ENCODE measurements around the gene SLC27A3. TPM values are rescaled to one million over a fixed set of nuclear protein-coding genes. Genes with fewer than 3 reads are reported as not detected.

The SLC27A3 gene
- total RNA-seq, 1 donor from 2014 or later, result 105 TPM

DNA sequence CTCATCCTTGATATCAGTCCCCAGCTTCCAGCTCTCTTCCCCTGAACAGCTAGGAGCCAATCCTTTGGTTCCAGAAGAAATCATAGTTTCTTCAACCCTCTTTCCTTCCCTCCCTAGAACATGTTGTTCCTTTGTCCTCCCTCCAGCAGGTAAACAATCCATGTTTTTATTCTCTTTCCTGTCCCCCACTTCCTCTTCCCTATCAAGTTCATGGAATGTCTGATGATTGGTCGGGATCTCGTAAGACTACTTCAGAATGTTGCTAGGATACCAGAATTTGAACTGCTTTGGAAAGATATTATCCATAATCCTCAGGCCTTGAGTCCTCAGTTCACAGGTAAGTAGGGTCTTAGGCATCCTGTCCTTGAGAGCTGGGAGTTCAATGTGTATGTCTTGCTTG, 23.1 kb upstream of the SLC27A3 start:
- peak overlapping the region; percentile 85 for H3K27ac ChIP-seq
- no peaks in the 10 kb centered on the region for H3K27me3 ChIP-seq
- no peak for TF ChIP-seq CTCF (IDR thresholded peaks at IDR 0.05)
- no peaks in the 10 kb centered on the region for H3K9me3 ChIP-seq
- H3K4me1 ChIP-seq, result peaks cover 39% of the 10 kb centered on the region
- ATAC-seq, result no peak
- H3K36me3 ChIP-seq, result peaks cover 82% of the 10 kb centered on the region
- no peak overlapping the region for H3K4me3 ChIP-seq
- intact Hi-C loops (cut with DNase I), result loop anchor here (10.0 kb wide), 1 partner anchor 237 kb away; no protein-coding TSS in a partner anchor
- DNase-seq, result no peak

DNA sequence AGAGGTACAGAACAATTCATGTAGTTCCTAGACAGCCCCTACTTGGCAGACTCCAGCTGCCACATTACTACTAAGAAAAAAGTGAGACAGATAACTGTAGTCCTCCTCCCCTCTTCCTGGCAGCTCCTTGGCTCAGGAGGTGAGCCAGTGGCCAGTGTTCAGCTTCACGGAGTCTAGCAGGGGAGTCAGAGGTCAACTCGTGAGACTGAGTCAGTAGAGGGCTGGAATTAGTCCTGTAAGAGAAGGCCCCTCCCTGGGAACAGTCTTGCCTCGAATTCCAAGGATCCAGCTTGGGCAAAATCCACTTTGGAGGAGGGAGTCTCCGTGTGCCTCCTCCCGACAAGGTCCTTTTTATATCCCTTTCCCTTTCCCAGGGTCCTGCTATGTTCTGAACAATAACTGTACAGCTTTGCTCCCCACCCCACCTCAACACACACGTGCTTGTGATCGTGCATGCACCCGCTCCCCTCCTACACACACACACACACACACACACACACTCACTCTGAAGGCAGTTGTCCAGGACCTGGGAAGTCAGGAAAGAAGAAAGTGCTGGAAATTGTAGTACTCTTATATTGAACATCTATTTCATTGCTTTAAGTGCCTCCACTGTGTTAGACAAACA, 22.5 kb upstream of the SLC27A3 start:
- Histone ChIP-seq H3K27ac (peak overlapping the region; percentile 85), H3K4me3 (no peak overlapping the region), H3K36me3 (peaks cover 82% of the 10 kb centered on the region), H3K4me1 (peaks cover 39% of the 10 kb centered on the region), H3K9me3 (no peaks in the 10 kb centered on the region), H3K27me3 (no peaks in the 10 kb centered on the region)
- ATAC-seq, result no peak
- no peak for DNase-seq
- intact Hi-C loops (cut with DNase I), result loop anchor here (10.0 kb wide), 1 partner anchor 238 kb away; no protein-coding TSS in a partner anchor
- no peak for TF ChIP-seq CTCF (IDR thresholded peaks at IDR 0.05)

DNA sequence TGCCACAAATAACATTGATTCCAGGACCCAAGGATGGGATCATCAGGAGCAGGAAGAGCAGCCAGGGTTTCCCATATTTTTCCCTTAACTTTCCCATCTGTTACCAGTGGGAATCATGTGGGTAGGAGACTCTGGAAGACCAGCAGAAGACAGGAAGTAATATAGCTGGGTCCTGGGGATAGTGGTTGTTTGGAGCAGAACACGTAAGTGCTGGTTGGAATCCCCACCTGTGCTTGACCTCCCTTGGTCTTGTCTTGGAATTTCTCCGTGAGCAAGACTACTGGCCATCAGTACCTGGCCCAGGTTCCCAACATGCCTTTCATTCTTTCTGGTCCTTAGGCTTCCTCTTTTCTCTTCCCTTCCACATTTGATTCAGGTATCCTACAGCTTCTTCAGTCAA, 20.9 kb upstream of the SLC27A3 start:
- no peak overlapping the region for H3K27ac ChIP-seq

GRCh38 chr1:153760440-153760839, 14.8 kb upstream of the SLC27A3 start:
- intact Hi-C loops (cut with DNase I), result no loop called here
- ATAC-seq (no peak), DNase-seq (no peak)
- Histone ChIP-seq H3K9me3 (no peaks in the 10 kb centered on the region), H3K36me3 (peaks cover 90% of the 10 kb centered on the region), H3K27ac (no peak overlapping the region), H3K4me1 (no peaks in the 10 kb centered on the region), H3K4me3 (no peak overlapping the region), H3K27me3 (no peaks in the 10 kb centered on the region)
- no peak for TF ChIP-seq CTCF (IDR thresholded peaks at IDR 0.05)

More for the DNA sequence above, 20.9 kb upstream of the SLC27A3 start:
- no peaks in the 10 kb centered on the region for H3K9me3 ChIP-seq
- ATAC-seq, result no peak
- H3K4me3 ChIP-seq, result no peak overlapping the region
- peaks cover 32% of the 10 kb centered on the region for H3K4me1 ChIP-seq
- H3K27me3 ChIP-seq, result no peaks in the 10 kb centered on the region
- no peak for DNase-seq
- peaks cover 82% of the 10 kb centered on the region for H3K36me3 ChIP-seq
- no peak for TF ChIP-seq CTCF (IDR thresholded peaks at IDR 0.05)
- intact Hi-C loops (cut with DNase I), result loop anchor here (10.0 kb wide), 1 partner anchor 239 kb away; no protein-coding TSS in a partner anchor

DNA sequence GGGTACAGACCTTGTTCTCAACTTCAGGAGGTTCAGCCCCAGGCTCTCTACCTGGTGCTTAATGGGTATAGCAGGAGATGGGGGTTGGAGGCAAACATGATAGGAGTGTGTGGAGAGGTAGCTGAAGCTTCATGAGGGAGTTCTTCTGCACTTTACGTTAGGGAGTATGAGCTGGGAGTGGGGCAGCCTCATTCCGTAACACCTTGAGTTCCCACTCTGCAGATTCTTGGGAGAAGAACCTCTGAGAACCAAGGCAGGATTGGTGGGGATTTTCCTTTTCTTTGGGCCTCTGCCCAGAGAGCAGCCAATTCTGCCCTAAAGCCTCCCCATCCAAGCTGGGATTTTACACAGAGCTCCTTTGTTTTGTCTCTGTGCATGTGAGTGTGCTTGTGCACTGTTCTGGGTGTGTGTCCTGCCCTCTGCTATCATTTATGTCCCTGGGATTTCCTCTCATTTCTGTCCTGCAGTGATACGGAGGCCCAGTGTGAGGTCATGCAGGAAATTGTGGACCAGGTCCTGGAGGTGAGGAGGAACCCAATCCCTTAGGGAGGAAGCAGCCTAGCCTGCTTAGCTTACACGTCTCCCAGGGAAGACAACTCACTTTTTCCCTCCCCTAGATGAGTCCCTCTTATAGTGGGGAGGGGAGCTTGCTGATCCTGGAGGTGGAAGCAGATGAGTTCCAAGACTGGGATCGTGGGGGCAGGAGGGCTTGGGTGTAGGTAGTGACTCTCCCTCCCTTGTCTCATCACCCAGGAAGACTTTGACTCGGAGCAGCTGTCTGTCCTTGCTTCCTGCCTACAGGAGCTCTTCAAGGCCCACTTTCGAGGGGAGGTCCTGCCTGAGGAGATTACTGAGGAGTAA, 11.6 kb upstream of the SLC27A3 start:
- Histone ChIP-seq H3K9me3 (no peaks in the 10 kb centered on the region), H3K4me3 (no peak overlapping the region), H3K27me3 (no peaks in the 10 kb centered on the region), H3K36me3 (peaks cover 90% of the 10 kb centered on the region), H3K27ac (peak overlapping the region; percentile 47), H3K4me1 (peaks cover 3% of the 10 kb centered on the region)
- DNase-seq (no peak), ATAC-seq (peak; percentile 6)
- intact Hi-C loops (cut with DNase I), result no loop called here
- TF ChIP-seq CTCF (IDR thresholded peaks at IDR 0.05), result no peak

All from upper lobe of right lung (tissue), 1 donor.